Measurements from ENCODE around the gene PI16. TPM values are rescaled to one million over a fixed set of nuclear protein-coding genes. Genes with fewer than 3 reads are reported as not detected.
"Not testable (repeated sequence)": the region's sequence is repeated elsewhere in the genome, so short reads cannot be mapped to it uniquely, and the experiment has no call there.

The PI16 gene
- total RNA-seq, 1 donor from 2014 or later: not detected

- no peak for DNase-seq (ENCODE audit: low read depth)
Observed at GRCh38 chr6:36929152-36929551, 25.4 kb upstream of the PI16 start.

- DNase-seq (ENCODE audit: low read depth): peak; percentile 70
Observed at GRCh38 chr6:36929607-36930006, 24.9 kb upstream of the PI16 start.

- no peak for DNase-seq (ENCODE audit: low read depth)
Observed at GRCh38 chr6:36930483-36930882, 24.1 kb upstream of the PI16 start.

- no peak for DNase-seq (ENCODE audit: low read depth)
Observed at GRCh38 chr6:36933102-36933501, 21.4 kb upstream of the PI16 start.

GRCh38 chr6:36933519-36933918, 21.0 kb upstream of the PI16 start:
- DNase-seq (ENCODE audit: low read depth): no peak

- no peak for DNase-seq (ENCODE audit: low read depth)
Observed at GRCh38 chr6:36934901-36935300, 19.6 kb upstream of the PI16 start.

GRCh38 chr6:36936824-36937223, 17.7 kb upstream of the PI16 start:
- no peak for DNase-seq (ENCODE audit: low read depth)

GRCh38 chr6:36937896-36938295, 16.6 kb upstream of the PI16 start:
- no peak for DNase-seq (ENCODE audit: low read depth)

- no peak for DNase-seq (ENCODE audit: low read depth)
Observed at GRCh38 chr6:36938536-36938935, 16.0 kb upstream of the PI16 start.

- not testable (repeated sequence) for DNase-seq (ENCODE audit: low read depth)
Observed at GRCh38 chr6:36939005-36939404, 15.5 kb upstream of the PI16 start.

- DNase-seq (ENCODE audit: low read depth): no peak
Observed at GRCh38 chr6:36940027-36940426, 14.5 kb upstream of the PI16 start.

GRCh38 chr6:36941561-36941960, 13.0 kb upstream of the PI16 start:
- DNase-seq (ENCODE audit: low read depth): not testable (repeated sequence)

GRCh38 chr6:36942329-36942728, 12.2 kb upstream of the PI16 start:
- not testable (repeated sequence) for DNase-seq (ENCODE audit: low read depth)

GRCh38 chr6:36944650-36945049, 9.9 kb upstream of the PI16 start:
- DNase-seq (ENCODE audit: low read depth): no peak

GRCh38 chr6:36945301-36945700, 9.2 kb upstream of the PI16 start:
- DNase-seq (ENCODE audit: low read depth): no peak

- no peak for DNase-seq (ENCODE audit: low read depth)
Observed at GRCh38 chr6:36946526-36946925, 8.0 kb upstream of the PI16 start.

GRCh38 chr6:36947570-36948351, 6.8 kb upstream of the PI16 start:
- no peak for DNase-seq (ENCODE audit: low read depth)

- DNase-seq (ENCODE audit: low read depth): not testable (repeated sequence)
Observed at GRCh38 chr6:36949076-36949475, 5.5 kb upstream of the PI16 start.

- DNase-seq (ENCODE audit: low read depth): peak; percentile 32
Observed at GRCh38 chr6:36949636-36950035, 4.9 kb upstream of the PI16 start.

GRCh38 chr6:36953931-36954261, 642 bp upstream of the PI16 start:
- no peak for DNase-seq (ENCODE audit: low read depth)

- no peak for DNase-seq (ENCODE audit: low read depth)
Observed at GRCh38 chr6:36955136-36955535, 598 bp downstream of the PI16 start.

- peak; percentile 30 for DNase-seq (ENCODE audit: low read depth)
Observed at GRCh38 chr6:36955671-36956445, 1.3 kb downstream of the PI16 start.

GRCh38 chr6:36956446-36956820, 1.9 kb downstream of the PI16 start:
- no peak for DNase-seq (ENCODE audit: low read depth)

Data from renal cortical epithelial cell (primary cell).